Activated CD8-positive, alpha-beta memory T cell treated with anti-CD3 and anti-CD28 coated beads for 36 hours (primary cell): ENCODE results near the gene POLQ. TPM values are rescaled to one million over a fixed set of nuclear protein-coding genes. Genes with fewer than 3 reads are reported as not detected.

Experiments used
- CTCF ChIA-PET: fragments of 350-600 bp; sonication (Branson Sonifier 250); formaldehyde crosslinking; loops from one replicate; lab custom pipeline; 2021; ENCODE audit warnings: antibody characterized with exemption; lab: Charles Lee
- POLR2A ChIA-PET: fragments of 350-600 bp; sonication (Branson Sonifier 250); formaldehyde crosslinking; loops from one replicate; lab custom pipeline; 2021; ENCODE audit warnings: antibody characterized with exemption; lab: Charles Lee
- total RNA-seq, 2 experiments: library from RNA; stranded (reverse); gene quantifications; one replicate each; pipeline ENCODE4 v1.2.3, GENCODE V29; 2021

The POLQ gene
- total RNA-seq, 2 experiments from 2014 or later, result 19.4 to 19.8 TPM

- ChIA-PET POLR2A (no interaction called here), CTCF (interaction anchor here (1.2 kb wide), 1 partner anchor 79 kb away, joined by 3 read pairs; no protein-coding TSS in a partner anchor)
Observed at GRCh38 chr3:121517953-121518655, 27.7 kb downstream of the POLQ start.

- POLR2A ChIA-PET, result no interaction called here
- CTCF ChIA-PET, result no interaction called here
Observed at GRCh38 chr3:121515862-121516261, 29.9 kb downstream of the POLQ start.

- POLR2A ChIA-PET, result no interaction called here
- CTCF ChIA-PET, result no interaction called here
Observed at GRCh38 chr3:121515313-121515712, 30.5 kb downstream of the POLQ start.

- ChIA-PET CTCF (interaction anchor here (0.7 kb wide), 1 partner anchor 848 kb away, joined by 4 read pairs; no protein-coding TSS in a partner anchor), POLR2A (no interaction called here)
Observed at GRCh38 chr3:121514496-121514895, 31.3 kb downstream of the POLQ start.

GRCh38 chr3:121508389-121508788 lies 37.4 kb downstream of the POLQ start:
- POLR2A ChIA-PET, result no interaction called here

GRCh38 chr3:121505256-121505655 lies 40.5 kb downstream of the POLQ start:
- ChIA-PET CTCF (interaction anchor here (0.6 kb wide), 1 partner anchor 709 kb away, joined by 3 read pairs; no protein-coding TSS in a partner anchor), POLR2A (no interaction called here)

More at GRCh38 chr3:121508389-121508788, 37.4 kb downstream of the POLQ start:
- CTCF ChIA-PET, result no interaction called here

GRCh38 chr3:121504618-121505017 lies 41.2 kb downstream of the POLQ start:
- CTCF ChIA-PET, result no interaction called here
- POLR2A ChIA-PET, result no interaction called here

- POLR2A ChIA-PET, result no interaction called here
- CTCF ChIA-PET, result no interaction called here
Observed at GRCh38 chr3:121496786-121497185, 49.0 kb downstream of the POLQ start.

- CTCF ChIA-PET, result no interaction called here
- POLR2A ChIA-PET, result no interaction called here
Observed at GRCh38 chr3:121493431-121493830, 52.4 kb downstream of the POLQ start.

GRCh38 chr3:121491683-121492320 lies 54.0 kb downstream of the POLQ start:
- POLR2A ChIA-PET, result no interaction called here
- CTCF ChIA-PET, result no interaction called here

- CTCF ChIA-PET, result no interaction called here
- POLR2A ChIA-PET, result no interaction called here
Observed at GRCh38 chr3:121490161-121490560, 55.6 kb downstream of the POLQ start.

- ChIA-PET CTCF (interaction anchor here (0.7 kb wide), 1 partner anchor 28 kb away, joined by 3 read pairs; no protein-coding TSS in a partner anchor), POLR2A (no interaction called here)
Observed at GRCh38 chr3:121488628-121489027, 57.2 kb downstream of the POLQ start.

GRCh38 chr3:121483290-121483689 lies 62.5 kb downstream of the POLQ start:
- CTCF ChIA-PET, result interaction anchor here (0.8 kb wide), 1 partner anchor 7 kb away, joined by 3 read pairs; no protein-coding TSS in a partner anchor
- POLR2A ChIA-PET, result interaction anchor here (0.6 kb wide), 1 partner anchor 16 kb away, joined by 3 read pairs; no protein-coding TSS in a partner anchor

GRCh38 chr3:121482660-121483059 lies 63.1 kb downstream of the POLQ start:
- POLR2A ChIA-PET, result no interaction called here
- CTCF ChIA-PET, result no interaction called here

- ChIA-PET CTCF (no interaction called here), POLR2A (no interaction called here)
Observed at GRCh38 chr3:121481106-121481880, 64.5 kb downstream of the POLQ start.

- ChIA-PET POLR2A (no interaction called here), CTCF (no interaction called here)
Observed at GRCh38 chr3:121477589-121477988, 68.2 kb downstream of the POLQ start.

- CTCF ChIA-PET, result no interaction called here
- POLR2A ChIA-PET, result no interaction called here
Observed at GRCh38 chr3:121473001-121473400, 72.8 kb downstream of the POLQ start.

- ChIA-PET POLR2A (no interaction called here), CTCF (no interaction called here)
Observed at GRCh38 chr3:121467085-121467484, 78.7 kb downstream of the POLQ start.

GRCh38 chr3:121463745-121464144 lies 82.0 kb downstream of the POLQ start:
- POLR2A ChIA-PET, result interaction anchor here (0.7 kb wide), 1 partner anchor 1114 kb away, joined by 3 read pairs; the partner anchor contains the start of gene LRRC58
- CTCF ChIA-PET, result no interaction called here

GRCh38 chr3:121462565-121462964 lies 83.2 kb downstream of the POLQ start:
- CTCF ChIA-PET, result no interaction called here
- POLR2A ChIA-PET, result no interaction called here
